Hepatocyte (in vitro differentiated cells): ENCODE measurements around the gene DMBT1. TPM values are rescaled to one million over a fixed set of nuclear protein-coding genes. Genes with fewer than 3 reads are reported as not detected.

ENCODE experiments used
- DNase-seq: peaks from one replicate; pipeline ENCODE4 v3.0.0-alpha.2; 2016; ENCODE audit warnings: low spot score
- H2AFZ ChIP-seq: fragments of 200-600 bp; sonication (generic); 2 replicates; pipeline ENCODE4 v1.6.0; 2016; ENCODE audit warnings: antibody characterized with exemption, mild to moderate bottlenecking
- H3K27ac ChIP-seq: fragments of 200-600 bp; sonication (generic); 2 replicates; pipeline ENCODE4 v1.5.1; 2016; ENCODE audit warnings: mild to moderate bottlenecking
- H3K27me3 ChIP-seq: fragments of 200-600 bp; sonication (generic); 2 replicates; pipeline ENCODE4 v1.6.1; 2016
- H3K36me3 ChIP-seq: fragments of 200-600 bp; sonication (generic); replicated peaks from 2 replicates; pipeline ENCODE4 v1.5.1; 2016; ENCODE audit warnings: low read depth; ENCODE audit not compliant: insufficient read depth
- H3K4me1 ChIP-seq: fragments of 200-600 bp; sonication (generic); 2 replicates; pipeline ENCODE4 v1.5.1; 2016; ENCODE audit warnings: mild to moderate bottlenecking, moderate library complexity; ENCODE audit not compliant: insufficient read depth
- H3K4me2 ChIP-seq: fragments of 200-600 bp; sonication (generic); 2 replicates; pipeline ENCODE4 v1.6.0; 2016
- H3K4me3 ChIP-seq: fragments of 200-600 bp; sonication (generic); 2 replicates; pipeline ENCODE4 v1.5.1; 2016; ENCODE audit warnings: mild to moderate bottlenecking
- H3K79me2 ChIP-seq: fragments of 200-600 bp; sonication (generic); 2 replicates; pipeline ENCODE4 v1.6.0; 2017; ENCODE audit warnings: mild to moderate bottlenecking
- H3K9me2 ChIP-seq: fragments of 200-600 bp; sonication (generic); replicated peaks from 2 replicates; pipeline ENCODE4 v1.6.0; 2017; ENCODE audit warnings: mild to moderate bottlenecking; ENCODE audit not compliant: insufficient read depth
- H3K9me3 ChIP-seq: fragments of 200-600 bp; sonication (generic); 2 replicates; pipeline ENCODE4 v1.5.1; 2016; ENCODE audit warnings: low read depth, mild to moderate bottlenecking
- H4K20me1 ChIP-seq: fragments of 200-600 bp; sonication (generic); 2 replicates; pipeline ENCODE4 v1.6.0; 2016; ENCODE audit warnings: mild to moderate bottlenecking; ENCODE audit not compliant: insufficient read depth, poor library complexity, severe bottlenecking
- EZH2 ChIP-seq: fragments of 200-600 bp; sonication (generic); IDR thresholded peaks from 2 replicates; pipeline ENCODE4 v1.6.1; 2016; ENCODE audit warnings: antibody characterized with exemption, mild to moderate bottlenecking, borderline replicate concordance
- EZH2phosphoT487 ChIP-seq: fragments of 200-600 bp; sonication (generic); IDR thresholded peaks from one replicate; pipeline ENCODE4 v1.6.1; 2018; ENCODE audit warnings: antibody characterized with exemption, mild to moderate bottlenecking, low read depth, moderate library complexity; ENCODE audit not compliant: unreplicated experiment, severe bottlenecking
- WGBS: methylation state at CpG from one replicate; pipeline ENCODE4 v1.1.6; 2016; ENCODE audit warnings: low lambda C conversion rate; ENCODE audit errors: missing lambda C conversion rate; 5-methylcytosine and 5-hydroxymethylcytosine counted together
- polyA plus RNA-seq: library from polyadenylated mRNA; unstranded; fragments of >200 nt; fragmentation: Nextera tagmentation; extraction: Ambion mirVana; gene quantifications from 2 replicates; pipeline ENCODE4 v1.2.1, GENCODE V29; 2016
- total RNA-seq: library from RNA; depleted of rRNA; stranded (reverse); fragments of >200 nt; gene quantifications from 2 replicates; pipeline ENCODE4 v1.2.3, GENCODE V29; 2014
- TF ChIP-seq, protein P1 (sequence below): fragments of 200-600 bp; sonication (generic); IDR thresholded peaks from 2 replicates; pipeline ENCODE4 v1.5.1; 2016; ENCODE audit warnings: antibody characterized with exemption, mild to moderate bottlenecking; ENCODE audit not compliant: poor library complexity

Gene DMBT1
- total and polyA plus RNA-seq, 2 experiments from 2014 or later = 1.5 TPM; not detected in 1

DNA sequence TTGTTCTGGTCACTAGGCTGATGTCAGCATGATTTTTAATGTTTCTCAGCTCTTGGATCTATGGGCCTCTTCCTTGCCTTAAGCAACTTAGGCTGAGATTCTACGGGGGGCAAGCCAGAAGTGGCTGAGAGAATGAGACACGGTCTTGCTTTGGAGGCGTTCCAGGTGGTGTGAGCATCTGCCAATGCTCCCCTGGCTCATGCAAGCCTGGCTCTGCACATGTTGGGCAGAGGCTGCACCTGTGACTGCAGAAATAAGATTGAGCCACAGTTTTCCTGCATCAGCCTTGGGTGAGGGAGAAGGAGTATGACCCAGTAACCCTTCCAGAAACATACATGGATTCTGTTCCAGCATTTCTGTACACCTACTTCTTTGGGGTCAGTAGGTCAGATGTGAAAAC, 97.2 kb downstream of the DMBT1 start:
- no peak for DNase-seq
- no peak overlapping the region for H3K27ac ChIP-seq
- no peaks in the 10 kb centered on the region for H3K9me3 ChIP-seq
- H3K36me3 ChIP-seq = no peaks in the 10 kb centered on the region
- H3K4me1 ChIP-seq = no peaks in the 10 kb centered on the region
- 79% methylated on average over 3 of the region's 3 CpGs for WGBS
- no peaks in the 10 kb centered on the region for H3K9me2 ChIP-seq
- TF ChIP-seq EZH2phosphoT487 = no peak
- no peak for TF ChIP-seq EZH2
- H4K20me1 ChIP-seq = no peaks in the 10 kb centered on the region
- H3K79me2 ChIP-seq = no peaks in the 10 kb centered on the region
- H3K4me2 ChIP-seq = no peak overlapping the region
- peaks cover 8% of the 10 kb centered on the region for H3K27me3 ChIP-seq
- no peak overlapping the region for H2AFZ ChIP-seq
- no peak overlapping the region for H3K4me3 ChIP-seq

DNA sequence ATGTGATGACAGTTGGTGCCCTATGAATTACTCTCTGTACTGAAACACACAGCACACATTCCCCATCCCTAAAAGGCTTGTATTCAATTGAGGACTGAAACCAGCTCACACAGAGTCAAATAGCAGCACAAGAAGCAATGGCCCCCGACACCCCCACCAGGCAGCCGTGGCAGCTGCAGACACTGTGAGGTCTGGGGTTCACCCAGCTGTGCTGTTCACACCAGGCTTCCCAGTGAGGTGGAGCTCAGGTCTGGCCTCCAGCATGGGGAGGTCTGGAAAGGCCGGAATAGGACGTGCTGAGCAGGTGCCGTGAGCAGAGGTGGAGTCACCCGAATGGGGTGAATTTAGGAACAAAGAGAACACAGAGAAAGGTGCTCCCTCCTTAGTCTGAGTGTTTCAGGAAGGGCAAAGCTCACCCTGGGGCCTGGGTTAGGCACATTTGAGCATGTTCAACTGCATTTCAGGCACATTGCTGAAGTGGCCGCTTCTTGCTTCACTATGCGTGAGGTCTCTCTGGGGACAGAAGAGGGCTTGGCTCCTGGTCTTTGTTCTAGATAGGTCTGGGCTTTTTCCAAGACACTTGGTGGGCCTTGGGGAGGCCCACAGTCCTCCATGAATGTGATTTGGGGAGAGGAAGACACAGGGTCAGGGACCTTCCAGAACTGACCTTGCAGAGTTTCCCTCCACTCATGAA, 97.9 kb downstream of the DMBT1 start:
- Histone ChIP-seq H3K79me2 (no peaks in the 10 kb centered on the region), H3K4me2 (no peak overlapping the region), H3K4me3 (no peak overlapping the region), H3K27ac (no peak overlapping the region), H3K9me2 (no peaks in the 10 kb centered on the region), H3K27me3 (peaks cover 4% of the 10 kb centered on the region), H3K36me3 (no peaks in the 10 kb centered on the region), H2AFZ (no peak overlapping the region), H4K20me1 (no peaks in the 10 kb centered on the region), H3K4me1 (no peaks in the 10 kb centered on the region), H3K9me3 (no peaks in the 10 kb centered on the region)
- WGBS = 78% methylated on average over 8 of the region's 8 CpGs
- no peak for DNase-seq
- TF ChIP-seq EZH2 (no peak), EZH2phosphoT487 (no peak)
- TF ChIP-seq, protein P1, sequence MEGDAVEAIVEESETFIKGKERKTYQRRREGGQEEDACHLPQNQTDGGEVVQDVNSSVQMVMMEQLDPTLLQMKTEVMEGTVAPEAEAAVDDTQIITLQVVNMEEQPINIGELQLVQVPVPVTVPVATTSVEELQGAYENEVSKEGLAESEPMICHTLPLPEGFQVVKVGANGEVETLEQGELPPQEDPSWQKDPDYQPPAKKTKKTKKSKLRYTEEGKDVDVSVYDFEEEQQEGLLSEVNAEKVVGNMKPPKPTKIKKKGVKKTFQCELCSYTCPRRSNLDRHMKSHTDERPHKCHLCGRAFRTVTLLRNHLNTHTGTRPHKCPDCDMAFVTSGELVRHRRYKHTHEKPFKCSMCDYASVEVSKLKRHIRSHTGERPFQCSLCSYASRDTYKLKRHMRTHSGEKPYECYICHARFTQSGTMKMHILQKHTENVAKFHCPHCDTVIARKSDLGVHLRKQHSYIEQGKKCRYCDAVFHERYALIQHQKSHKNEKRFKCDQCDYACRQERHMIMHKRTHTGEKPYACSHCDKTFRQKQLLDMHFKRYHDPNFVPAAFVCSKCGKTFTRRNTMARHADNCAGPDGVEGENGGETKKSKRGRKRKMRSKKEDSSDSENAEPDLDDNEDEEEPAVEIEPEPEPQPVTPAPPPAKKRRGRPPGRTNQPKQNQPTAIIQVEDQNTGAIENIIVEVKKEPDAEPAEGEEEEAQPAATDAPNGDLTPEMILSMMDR = no peak

DNA sequence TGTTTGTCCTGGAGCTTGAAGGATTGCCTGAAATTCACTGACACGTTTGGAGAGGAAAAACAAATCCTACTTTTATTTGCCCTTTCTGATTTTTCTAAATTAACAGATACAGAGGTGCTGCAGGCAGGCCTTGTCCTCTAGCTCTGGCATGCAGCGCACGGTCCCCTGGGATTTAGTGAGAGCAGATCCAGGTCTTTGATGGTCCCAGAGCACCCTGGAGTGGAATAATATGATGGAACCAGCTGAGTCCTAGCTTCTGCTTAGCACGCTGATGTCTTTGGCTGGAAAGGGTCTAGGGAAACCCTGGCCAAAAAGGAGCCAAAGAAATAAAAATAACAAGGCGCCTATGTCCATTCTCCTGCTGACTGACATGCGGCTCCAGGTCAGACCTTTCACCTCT, 98.6 kb downstream of the DMBT1 start:
- no peak for DNase-seq
- Histone ChIP-seq H3K79me2 (no peaks in the 10 kb centered on the region), H3K9me2 (no peaks in the 10 kb centered on the region), H4K20me1 (no peaks in the 10 kb centered on the region), H3K9me3 (no peaks in the 10 kb centered on the region), H2AFZ (no peak overlapping the region), H3K36me3 (no peaks in the 10 kb centered on the region), H3K27ac (no peak overlapping the region), H3K4me2 (no peak overlapping the region), H3K27me3 (peaks cover 4% of the 10 kb centered on the region), H3K4me1 (no peaks in the 10 kb centered on the region), H3K4me3 (no peak overlapping the region)
- TF ChIP-seq EZH2phosphoT487 = no peak
- TF ChIP-seq EZH2 = no peak
- TF ChIP-seq, protein P1 = no peak
- 88% methylated on average over 6 of the region's 6 CpGs for WGBS

DNA sequence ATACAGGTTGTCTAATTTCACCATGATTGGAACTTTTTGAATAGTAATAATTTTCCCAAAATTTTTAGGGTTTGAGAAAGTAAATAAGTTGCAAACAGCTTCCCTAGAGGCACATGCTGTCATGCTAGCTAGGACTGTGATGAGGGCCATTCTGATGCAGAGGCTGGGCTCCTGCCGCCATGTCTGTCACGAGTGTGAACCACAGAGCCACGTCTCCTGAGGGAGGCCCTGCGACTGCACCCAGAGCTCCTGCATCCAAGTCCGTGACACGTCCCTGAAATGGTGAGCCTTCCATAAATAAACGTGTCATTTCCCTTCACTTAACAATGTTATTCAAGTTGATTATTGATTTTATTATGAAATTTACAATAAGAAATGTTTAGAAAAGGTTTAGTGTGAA, 99.1 kb downstream of the DMBT1 start:
- Histone ChIP-seq H3K27me3 (peaks cover 4% of the 10 kb centered on the region), H2AFZ (no peak overlapping the region), H3K27ac (no peak overlapping the region), H3K4me1 (no peaks in the 10 kb centered on the region), H3K4me2 (no peak overlapping the region), H3K4me3 (no peak overlapping the region), H3K9me2 (no peaks in the 10 kb centered on the region), H4K20me1 (no peaks in the 10 kb centered on the region), H3K79me2 (no peaks in the 10 kb centered on the region), H3K36me3 (no peaks in the 10 kb centered on the region), H3K9me3 (no peaks in the 10 kb centered on the region)
- TF ChIP-seq, protein P1 = no peak
- TF ChIP-seq EZH2phosphoT487 (no peak), EZH2 (no peak)
- DNase-seq = no peak
- WGBS = 85% methylated on average over 7 of the region's 7 CpGs
